HG03558 (cell line): ENCODE measurements around the gene CMPK2.
"Not testable (repeated sequence)": the region's sequence is repeated elsewhere in the genome, so short reads cannot be mapped to it uniquely, and the experiment has no call there.

Experiments
- ATAC-seq: cut with Tn5 transposase; IDR thresholded peaks from one replicate; pipeline ENCODE4 v1.9.1; 2021; ENCODE audit warnings: moderate number of reproducible peaks; ENCODE audit not compliant: unreplicated experiment; ENCODE audit errors: extremely low read depth

The CMPK2 gene, protein sequence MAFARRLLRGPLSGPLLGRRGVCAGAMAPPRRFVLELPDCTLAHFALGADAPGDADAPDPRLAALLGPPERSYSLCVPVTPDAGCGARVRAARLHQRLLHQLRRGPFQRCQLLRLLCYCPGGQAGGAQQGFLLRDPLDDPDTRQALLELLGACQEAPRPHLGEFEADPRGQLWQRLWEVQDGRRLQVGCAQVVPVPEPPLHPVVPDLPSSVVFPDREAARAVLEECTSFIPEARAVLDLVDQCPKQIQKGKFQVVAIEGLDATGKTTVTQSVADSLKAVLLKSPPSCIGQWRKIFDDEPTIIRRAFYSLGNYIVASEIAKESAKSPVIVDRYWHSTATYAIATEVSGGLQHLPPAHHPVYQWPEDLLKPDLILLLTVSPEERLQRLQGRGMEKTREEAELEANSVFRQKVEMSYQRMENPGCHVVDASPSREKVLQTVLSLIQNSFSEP

DNA sequence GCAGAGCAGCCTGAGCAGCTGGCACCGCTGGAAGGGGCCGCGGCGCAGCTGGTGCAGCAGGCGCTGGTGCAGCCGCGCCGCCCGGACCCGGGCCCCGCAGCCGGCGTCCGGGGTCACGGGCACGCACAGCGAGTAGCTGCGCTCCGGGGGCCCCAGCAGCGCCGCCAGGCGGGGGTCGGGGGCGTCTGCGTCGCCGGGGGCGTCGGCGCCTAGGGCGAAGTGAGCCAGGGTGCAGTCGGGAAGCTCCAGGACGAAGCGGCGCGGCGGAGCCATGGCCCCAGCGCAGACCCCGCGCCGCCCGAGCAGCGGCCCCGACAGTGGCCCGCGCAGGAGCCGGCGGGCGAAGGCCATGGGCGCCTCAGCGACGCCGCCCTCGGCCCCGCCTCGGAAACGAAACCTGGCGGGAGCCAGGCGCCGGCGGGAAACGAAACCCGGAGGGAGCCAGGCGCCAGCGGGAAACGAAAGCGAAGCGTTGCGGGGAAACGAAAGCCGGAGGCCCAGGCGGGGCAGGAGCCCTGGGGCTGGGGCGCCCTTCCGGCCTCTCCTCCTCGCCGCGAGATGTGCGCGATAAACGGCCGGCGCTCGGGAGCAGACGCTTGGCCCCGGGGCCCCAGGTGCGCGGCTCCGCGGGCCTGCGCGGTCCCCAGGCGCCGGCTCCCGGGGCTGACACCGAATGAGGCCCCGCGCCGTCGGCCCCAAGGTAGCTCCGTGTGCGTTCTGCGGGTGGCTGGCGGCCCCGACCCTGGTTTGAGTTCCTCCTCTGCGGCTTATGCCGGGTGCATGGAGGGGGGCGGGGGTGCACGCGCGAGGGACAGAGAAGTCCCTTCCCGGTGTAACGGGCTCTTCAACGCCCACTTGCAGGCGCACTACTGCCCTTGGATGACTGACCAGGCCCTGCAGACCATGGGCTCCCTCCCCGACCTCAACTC, at the start of gene CMPK2:
Gene CMPK2, minus strand, starts transcription at position 562 of the 929 bp plus-strand sequence. Its CDS starts 211 bp downstream, at position 351.
- ATAC-seq: peak; percentile 61

DNA sequence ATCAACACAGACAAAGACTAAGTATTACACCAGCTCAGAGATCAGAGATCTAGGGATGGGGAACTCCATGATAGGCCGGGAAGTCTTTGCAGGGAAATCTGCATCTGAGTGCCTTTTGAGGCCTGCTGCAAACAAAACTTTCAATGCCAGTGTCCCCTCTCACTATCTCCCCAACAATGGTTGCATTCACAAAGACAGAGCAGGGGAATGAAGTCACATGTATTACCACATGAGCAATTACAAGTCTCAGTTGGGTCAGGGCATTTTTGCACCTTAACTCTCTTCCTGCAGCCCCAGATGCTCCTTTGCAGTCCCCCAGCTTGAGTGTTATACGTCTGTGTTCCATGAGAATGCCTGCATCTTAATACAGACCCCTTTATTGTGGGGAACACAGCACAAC, 49.7 kb upstream of the CMPK2 start:
- ATAC-seq: no peak

DNA sequence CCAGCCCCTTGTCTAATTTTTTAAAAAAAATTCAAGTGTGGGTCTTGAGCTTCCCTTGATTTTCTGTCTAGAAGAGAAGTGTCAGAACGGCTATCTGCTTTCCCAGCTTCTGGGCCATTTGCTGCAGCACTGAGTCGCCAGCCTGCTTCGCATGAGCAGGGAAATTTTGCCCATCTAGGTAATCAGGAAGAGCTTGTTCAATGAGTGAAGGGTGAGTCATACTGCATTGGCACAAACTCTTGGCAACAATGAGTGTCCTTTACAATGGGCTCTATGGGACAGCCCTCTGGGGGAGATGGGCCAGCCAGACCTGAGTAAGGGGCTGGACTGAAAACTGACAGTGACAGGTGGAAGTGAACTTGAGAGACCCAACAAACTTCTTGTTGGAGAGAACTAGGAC, 49.1 kb upstream of the CMPK2 start:
- ATAC-seq: no peak

DNA sequence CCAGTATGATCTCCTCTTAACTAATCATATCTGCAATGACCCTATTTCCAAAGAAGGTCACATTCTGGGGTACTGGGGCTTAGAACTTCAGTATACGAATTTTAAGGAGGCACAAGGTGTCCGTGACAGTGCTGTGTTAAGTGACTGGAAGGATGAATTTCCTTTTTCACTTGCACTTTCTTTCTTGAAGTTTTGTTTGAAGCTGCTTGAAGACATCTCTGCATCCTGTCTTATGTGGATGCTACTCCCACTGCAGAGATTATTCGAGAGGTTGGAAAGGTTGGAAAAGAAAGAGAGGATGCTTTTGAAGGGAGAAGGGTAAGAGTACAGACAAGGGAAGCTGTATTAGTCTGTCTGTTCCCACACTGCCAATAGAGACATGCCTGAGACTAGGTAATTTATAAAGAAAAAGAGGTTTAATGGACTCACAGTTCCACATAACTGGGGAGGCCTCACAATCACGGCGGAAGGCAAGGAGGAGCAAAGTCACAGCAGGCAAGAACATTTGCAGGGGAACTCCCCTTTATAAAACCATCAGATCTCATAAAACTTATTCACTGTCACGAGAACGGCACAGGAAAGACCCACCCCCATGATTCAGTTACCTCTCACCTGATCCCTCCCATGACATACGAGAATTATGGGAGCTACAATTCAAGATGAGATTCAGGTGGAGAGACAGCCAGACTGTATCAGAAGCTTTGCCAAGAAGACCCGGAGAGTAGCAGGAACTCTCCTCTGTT, 47.9 kb upstream of the CMPK2 start:
- no peak for ATAC-seq

DNA sequence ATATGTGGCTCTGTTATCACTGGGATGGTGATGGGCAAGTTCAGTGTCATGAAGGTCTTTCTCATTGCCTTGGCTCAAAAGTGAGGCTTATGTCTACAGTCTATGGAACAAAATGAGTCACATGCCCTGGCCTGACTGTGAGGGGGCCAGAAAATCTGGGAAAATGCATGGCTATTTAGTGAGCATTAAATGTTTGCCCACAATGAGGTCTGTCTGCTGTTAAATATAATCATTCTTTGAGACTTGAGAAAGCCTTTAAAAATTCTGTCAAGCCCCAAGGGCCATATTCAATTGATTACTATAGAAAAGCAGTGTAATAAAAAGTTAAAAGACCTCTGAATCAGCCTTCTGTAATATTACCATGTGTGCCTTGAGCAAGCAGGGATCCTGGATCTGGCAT, 46.0 kb upstream of the CMPK2 start:
- no peak for ATAC-seq

DNA sequence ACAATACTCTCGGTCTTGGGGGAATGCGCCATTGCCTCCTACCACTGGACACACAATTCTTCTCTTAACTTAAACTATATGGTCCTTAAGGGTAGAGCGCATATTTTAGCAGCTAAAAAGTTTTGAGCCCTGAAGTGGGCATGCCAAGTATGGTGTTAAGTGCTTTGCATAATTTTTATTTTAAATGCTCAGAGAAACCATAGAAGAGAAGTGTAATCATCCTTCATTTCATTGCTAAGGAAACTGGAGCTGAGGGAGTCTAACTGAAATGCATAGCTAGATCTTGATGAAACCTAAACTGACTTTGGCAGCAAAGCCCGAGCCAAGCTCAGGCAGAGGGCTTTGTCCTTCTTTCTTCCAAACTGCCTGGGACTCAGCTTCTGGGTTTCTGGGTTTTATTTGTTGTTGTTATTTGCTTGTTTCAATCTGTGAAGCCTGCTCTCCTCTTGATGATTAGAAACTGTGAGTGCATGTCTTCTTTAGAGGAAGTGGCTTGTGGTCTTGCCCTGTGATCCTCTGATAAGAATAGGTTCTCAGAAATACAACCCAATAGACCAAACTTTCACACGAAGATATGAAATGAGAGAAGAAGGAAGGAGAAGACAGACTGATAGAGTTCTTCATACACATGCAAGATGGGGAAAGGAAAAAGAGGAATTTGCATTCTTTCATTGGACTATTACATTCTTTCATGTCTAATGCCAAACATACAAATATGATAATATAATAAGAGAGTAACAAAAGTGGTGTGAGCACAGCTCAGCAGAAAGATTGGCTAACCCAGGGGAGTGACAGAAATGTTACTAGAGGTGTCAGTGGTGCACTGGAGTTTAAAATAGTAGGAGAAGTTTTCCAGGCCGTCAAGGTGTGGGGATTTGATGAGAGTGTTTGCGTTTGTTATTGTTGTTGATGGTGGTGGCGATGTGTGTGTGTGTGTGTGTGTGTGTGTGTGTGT, 44.0 kb upstream of the CMPK2 start:
- peak; percentile 96 for ATAC-seq

DNA sequence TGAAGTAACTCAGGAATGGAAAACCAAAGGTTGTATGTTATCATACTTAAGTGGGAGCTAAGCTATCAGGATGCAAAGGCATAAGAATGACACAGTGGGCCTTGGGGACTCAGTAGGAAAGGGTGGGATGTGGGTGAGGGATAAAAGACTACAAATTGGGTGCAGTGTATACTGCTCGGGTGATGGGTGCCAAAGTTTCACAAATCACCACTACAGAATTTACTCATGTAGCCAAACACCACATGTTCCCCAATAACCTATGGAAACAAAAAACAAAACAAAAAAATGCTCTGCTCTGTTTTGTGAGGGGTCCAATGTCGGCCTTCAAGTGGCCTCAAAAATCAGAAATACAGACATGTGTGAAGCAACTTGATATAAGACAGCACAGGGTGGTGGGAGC, 42.6 kb upstream of the CMPK2 start:
- ATAC-seq: no peak

DNA sequence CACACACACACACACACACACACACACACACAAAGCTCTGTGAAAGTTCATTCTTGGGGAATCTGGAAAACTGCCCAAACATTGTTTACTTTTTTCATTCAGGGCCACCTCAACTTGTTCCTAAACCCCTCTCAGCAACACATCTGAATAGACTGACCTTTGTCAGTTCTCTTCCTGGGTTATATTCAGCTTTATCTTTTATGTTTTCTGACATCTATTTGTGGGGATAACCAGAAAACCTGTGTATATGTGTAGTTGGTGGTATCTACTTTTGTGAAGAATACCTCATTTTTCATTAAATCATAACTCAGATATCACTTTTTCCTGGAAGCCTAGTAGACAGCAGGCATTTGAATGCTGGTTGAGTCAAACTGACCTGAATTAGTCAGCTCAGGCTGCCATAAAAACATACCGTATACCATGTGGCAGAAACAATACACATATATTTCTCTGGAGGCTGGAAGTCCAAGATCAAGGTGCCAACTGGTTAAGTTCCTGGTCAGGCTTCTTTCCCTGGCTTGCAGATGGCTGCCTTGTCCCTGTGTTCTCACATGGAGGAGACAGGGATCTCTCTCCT, 40.5 kb upstream of the CMPK2 start:
- ATAC-seq: no peak

DNA sequence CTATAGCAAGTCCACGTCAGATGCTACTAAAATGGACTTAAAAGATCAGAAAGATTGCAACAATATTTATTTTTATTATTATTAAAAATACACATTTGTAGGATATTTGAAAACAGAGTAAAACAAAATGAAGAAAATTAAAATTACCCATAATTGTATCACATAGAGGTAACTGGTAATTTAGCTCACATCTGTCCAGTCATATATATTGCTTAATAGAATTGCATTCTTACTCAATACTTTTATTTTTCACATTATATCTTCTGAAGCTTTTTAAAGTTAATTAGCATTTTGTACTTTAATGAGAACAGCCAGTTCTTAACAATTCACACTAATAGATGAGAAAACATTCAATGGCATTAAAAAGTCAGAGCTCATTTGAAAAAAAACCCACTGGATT, 40.0 kb upstream of the CMPK2 start:
- ATAC-seq: no peak

DNA sequence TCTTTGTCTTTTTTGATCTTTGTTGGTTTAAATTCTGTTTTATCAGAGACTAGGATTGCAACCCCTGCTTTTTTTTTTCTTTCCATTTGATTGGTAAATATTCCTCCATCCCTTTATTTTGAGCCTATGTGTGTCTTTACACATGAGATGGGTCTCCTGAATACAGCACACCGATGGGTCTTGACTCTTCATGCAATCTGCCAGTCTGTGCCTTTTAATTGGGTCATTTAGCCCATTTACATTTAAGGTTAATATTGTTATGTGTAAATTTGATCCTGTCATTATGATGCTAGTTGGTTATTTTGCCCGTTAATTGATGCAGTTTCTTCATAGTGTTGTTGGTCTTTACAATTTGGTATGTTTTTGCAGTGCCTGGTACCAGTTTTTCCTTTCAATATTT, 36.9 kb upstream of the CMPK2 start:
- ATAC-seq: not testable (repeated sequence)

DNA sequence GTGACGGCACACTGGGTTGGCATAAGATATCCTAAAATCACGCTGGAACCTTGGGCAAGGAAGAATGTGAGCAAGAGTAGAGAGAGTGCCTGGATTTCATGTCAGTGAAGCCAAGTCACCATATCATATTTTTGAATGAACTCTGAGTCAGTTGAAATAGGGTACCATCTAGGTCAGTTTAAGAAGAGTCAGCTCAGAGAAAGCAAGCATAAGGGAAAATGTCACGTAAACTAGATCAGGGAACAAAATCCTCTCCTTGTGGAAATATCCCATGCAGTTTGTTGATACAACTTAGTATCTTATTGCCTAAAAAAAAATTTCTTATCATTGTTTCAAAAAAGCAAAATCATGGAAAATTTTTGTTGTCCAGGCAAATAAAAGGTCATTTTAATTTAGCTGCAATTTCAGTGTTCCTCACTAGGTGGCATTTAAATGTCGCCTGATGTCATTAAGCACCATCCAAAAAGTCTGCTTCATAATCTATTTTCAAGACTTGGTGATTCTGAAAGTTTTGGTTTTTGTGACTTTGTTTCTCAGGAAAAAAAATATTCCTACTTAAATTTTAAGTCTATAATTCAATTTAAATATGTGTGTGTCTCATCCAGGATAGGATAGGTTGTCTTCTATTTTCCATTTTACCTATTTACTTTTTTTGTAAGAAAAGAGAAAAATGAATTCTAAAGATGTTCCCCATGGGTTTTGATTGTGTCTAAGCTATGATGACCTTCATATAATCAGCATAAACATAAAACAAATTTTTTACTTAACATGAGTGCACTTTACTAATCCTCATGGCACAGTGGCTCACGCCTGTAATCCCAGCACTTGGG, 31.4 kb upstream of the CMPK2 start:
- no peak for ATAC-seq

DNA sequence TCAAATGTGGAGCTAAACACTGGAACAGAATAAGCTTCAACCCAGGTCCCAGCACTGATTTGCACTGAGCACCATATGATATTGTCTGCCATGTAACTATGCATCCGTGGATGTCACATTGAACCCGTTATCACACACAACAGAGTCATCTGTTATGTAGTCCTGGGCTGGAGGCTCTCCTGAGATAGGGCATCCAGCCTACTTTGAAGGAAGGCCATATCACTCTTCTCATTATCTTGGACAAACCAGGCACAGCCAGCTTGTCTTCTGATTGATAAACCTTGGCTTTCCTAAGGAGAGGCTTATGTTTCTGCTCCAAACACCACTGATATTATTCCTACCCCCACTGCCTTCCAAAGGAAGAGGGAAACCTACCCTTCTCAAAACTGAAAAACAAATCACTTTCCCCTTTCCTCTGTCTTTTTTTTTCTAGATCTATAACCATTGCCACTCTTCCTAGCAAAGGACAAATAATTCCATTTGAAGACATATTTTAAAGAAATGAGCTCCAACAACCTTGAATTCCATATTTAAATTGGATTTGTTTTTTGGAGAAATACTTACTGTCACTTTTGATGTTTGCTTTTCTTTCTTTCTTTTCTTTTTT, 28.3 kb upstream of the CMPK2 start:
- ATAC-seq: no peak

DNA sequence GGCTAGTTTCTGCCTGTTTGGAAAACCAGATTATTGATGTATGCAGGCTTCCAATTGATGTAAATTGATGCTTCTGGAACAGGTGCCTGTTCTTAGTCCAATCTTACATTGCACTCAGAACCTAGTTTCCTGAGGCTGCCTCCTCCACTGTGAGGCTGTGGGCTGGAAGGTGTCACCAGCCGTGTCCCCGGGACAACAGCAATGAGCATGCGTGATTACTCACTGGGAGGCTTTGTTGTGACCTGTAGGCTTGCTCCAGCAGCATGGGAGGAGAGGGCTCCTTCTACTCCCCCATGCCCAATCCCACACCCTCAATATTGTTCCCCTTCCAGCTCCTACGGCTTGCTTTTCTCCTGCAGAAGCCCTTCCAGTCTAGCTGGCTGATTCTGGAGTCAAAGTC, 23.0 kb upstream of the CMPK2 start:
- ATAC-seq: no peak

DNA sequence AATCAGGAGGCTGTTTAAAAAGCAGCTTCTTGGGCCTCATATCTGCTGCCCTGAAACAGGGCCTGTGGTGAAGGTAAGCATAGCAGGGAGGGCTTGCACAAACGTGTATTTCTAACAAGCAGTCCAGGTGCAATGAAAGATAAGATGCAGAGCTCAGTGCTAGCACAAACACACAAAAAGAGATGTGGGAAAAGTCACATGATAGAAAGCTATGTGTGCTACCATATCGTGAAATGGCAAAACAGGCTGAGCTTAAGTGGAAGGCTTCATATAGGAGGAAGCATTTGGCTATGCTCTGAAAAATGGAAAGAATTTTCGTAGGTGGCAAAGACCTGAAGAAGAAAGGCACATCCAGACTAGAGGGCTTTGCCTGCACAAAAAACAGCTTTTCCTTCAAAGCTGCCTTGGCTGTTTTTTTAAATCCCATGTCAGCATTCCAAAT, 22.1 kb upstream of the CMPK2 start:
- ATAC-seq: no peak

DNA sequence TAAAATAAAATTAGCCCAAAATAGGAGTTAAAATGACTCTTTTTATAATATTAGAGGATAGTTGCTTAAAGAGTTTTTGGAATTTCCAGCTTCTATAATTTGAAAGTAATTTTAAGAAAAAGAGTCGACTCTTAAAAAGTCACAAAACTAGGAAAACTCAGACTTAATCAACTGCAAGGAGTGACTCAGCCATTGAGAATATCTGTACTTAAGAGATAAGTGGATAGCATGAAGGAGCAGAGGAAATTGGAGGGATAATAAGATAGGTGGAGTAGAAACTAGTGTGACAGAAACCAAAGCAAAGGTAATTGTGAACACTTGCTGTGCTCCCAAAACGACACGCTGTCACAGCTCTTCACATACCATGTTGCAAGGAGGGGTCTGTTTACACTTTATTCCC, 20.3 kb upstream of the CMPK2 start:
- no peak for ATAC-seq

DNA sequence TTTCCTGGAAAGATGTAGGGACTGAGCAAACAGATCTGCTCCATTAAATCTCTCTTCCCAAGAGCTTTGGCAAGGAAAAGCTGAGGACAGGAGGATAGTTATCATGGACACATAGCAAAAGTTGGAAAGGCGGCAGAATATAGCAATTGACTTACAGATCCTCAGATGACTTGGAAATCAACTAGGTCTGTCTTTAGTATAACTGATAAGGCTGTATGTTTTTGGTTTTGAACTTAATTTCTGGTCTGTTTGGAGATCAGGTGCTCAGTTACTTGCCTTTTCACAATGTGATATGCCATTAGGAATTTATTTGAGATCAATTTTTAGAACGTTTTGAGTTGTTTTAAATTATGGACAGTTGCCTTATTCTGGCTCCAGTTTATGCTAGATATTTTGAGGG, 19.8 kb upstream of the CMPK2 start:
- no peak for ATAC-seq

DNA sequence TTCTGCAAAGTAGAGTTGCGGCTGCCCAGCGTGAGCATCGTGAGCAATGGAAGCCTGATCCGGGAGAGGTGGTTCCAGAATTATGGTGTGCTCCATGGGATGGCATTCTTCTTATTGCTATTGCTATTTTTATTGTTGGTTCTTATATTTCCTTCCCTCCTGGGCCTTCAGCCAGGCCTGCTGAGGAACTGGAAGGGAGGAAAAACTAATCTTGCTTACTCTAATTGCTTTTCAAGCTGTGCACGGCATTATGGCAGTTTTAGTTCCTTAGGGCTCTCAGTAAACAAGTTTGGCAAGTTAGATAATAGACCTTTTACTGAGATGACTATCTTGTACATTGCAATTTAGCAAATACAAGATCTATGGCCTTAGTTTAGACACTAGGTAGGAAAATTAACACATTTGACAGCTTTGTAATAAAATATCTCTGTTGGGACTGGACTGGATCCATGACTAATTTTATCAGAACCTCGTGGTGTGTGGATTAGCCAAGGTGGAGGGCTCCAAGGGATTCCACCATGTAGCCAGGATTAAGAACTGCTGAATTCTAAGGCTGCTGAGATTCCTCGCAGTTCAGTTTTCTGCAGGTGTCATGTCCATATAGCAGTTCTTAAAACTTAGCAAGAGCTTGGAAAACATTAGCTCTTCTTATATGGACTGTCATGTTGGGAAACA, 17.9 kb upstream of the CMPK2 start:
- ATAC-seq: no peak
